Ectodermal cell (in vitro differentiated cells): ENCODE results near the gene TMC5.

Source experiments
- H3K27ac ChIP-seq: 2 replicates; pipeline ENCODE4 v1.7.0; 2013; ENCODE audit warnings: mild to moderate bottlenecking, low read depth, low read length; ENCODE audit not compliant: insufficient read depth, poor library complexity, severe bottlenecking
- H3K27me3 ChIP-seq: 2 replicates; pipeline ENCODE4 v1.7.0; 2013; ENCODE audit warnings: mild to moderate bottlenecking, low read length; ENCODE audit not compliant: insufficient read depth, control insufficient read depth, poor library complexity, severe bottlenecking
- H3K36me3 ChIP-seq: one replicate; pipeline ENCODE4 v1.7.0; 2013; ENCODE audit warnings: low read length; ENCODE audit not compliant: control insufficient read depth, insufficient read depth
- H3K4me1 ChIP-seq: one replicate; pipeline ENCODE4 v1.7.0; 2013; ENCODE audit warnings: low read length; ENCODE audit not compliant: control insufficient read depth, insufficient read depth
- H3K4me3 ChIP-seq: 2 replicates; pipeline ENCODE4 v1.7.0; 2013; ENCODE audit warnings: low read depth, low read length, control low read depth; ENCODE audit not compliant: insufficient read depth
- H3K9me3 ChIP-seq: 2 replicates; pipeline ENCODE4 v1.7.0; 2013; ENCODE audit warnings: mild to moderate bottlenecking, low read length, moderate library complexity; ENCODE audit not compliant: control insufficient read depth
- WGBS, 2 experiments: methylation state at CpG; one replicate each; pipeline ENCODE4 v1.1.7; 2013; ENCODE audit warnings: missing lambda C conversion rate in 2 of 2; 5-methylcytosine and 5-hydroxymethylcytosine counted together

TMC5 gene

GRCh38 chr16:19424478-19424877, 6.8 kb downstream of the TMC5 start:
- H3K27me3 ChIP-seq, result no peaks in the 10 kb centered on the region
- 95 to 97% methylated on average over 8 of the region's 8 CpGs for WGBS, 2 experiments
- no peaks in the 10 kb centered on the region for H3K36me3 ChIP-seq
- H3K4me1 ChIP-seq, result no peaks in the 10 kb centered on the region
- H3K4me3 ChIP-seq, result no peak overlapping the region
- H3K9me3 ChIP-seq, result no peaks in the 10 kb centered on the region
- no peak overlapping the region for H3K27ac ChIP-seq

- no peaks in the 10 kb centered on the region for H3K27me3 ChIP-seq
- H3K36me3 ChIP-seq, result no peaks in the 10 kb centered on the region
- no peak overlapping the region for H3K4me3 ChIP-seq
- no peaks in the 10 kb centered on the region for H3K4me1 ChIP-seq
- H3K27ac ChIP-seq, result no peak overlapping the region
- WGBS, 2 experiments, result 89 to 91% methylated on average over 3 of the region's 3 CpGs
- no peaks in the 10 kb centered on the region for H3K9me3 ChIP-seq
These were observed 12.7 kb downstream of the TMC5 start for GRCh38 chr16:19430345-19430744.

- no peaks in the 10 kb centered on the region for H3K27me3 ChIP-seq
- H3K36me3 ChIP-seq, result no peaks in the 10 kb centered on the region
- WGBS, 2 experiments, result 93 to 95% methylated on average over 6 of the region's 6 CpGs
- H3K4me3 ChIP-seq, result no peak overlapping the region
- no peaks in the 10 kb centered on the region for H3K4me1 ChIP-seq
- H3K9me3 ChIP-seq, result no peaks in the 10 kb centered on the region
- no peak overlapping the region for H3K27ac ChIP-seq
These were observed 14.1 kb downstream of the TMC5 start for GRCh38 chr16:19431636-19432340.

GRCh38 chr16:19432429-19432828, 14.7 kb downstream of the TMC5 start:
- Histone ChIP-seq H3K27ac (no peak overlapping the region), H3K4me3 (no peak overlapping the region), H3K4me1 (no peaks in the 10 kb centered on the region), H3K36me3 (no peaks in the 10 kb centered on the region), H3K27me3 (no peaks in the 10 kb centered on the region), H3K9me3 (no peaks in the 10 kb centered on the region)

GRCh38 chr16:19434584-19434983, 16.9 kb downstream of the TMC5 start:
- no peaks in the 10 kb centered on the region for H3K36me3 ChIP-seq
- no peaks in the 10 kb centered on the region for H3K4me1 ChIP-seq
- WGBS, 2 experiments, result 86 to 92% methylated on average over 1 of the region's 1 CpG
- no peak overlapping the region for H3K27ac ChIP-seq
- H3K4me3 ChIP-seq, result no peak overlapping the region
- no peaks in the 10 kb centered on the region for H3K27me3 ChIP-seq
- no peaks in the 10 kb centered on the region for H3K9me3 ChIP-seq

- 85 to 88% methylated on average over 1 of the region's 1 CpG for WGBS, 2 experiments
- H3K36me3 ChIP-seq, result no peaks in the 10 kb centered on the region
- no peaks in the 10 kb centered on the region for H3K9me3 ChIP-seq
- no peaks in the 10 kb centered on the region for H3K27me3 ChIP-seq
- no peak overlapping the region for H3K4me3 ChIP-seq
- no peak overlapping the region for H3K27ac ChIP-seq
- no peaks in the 10 kb centered on the region for H3K4me1 ChIP-seq
These were observed 18.9 kb downstream of the TMC5 start for GRCh38 chr16:19436540-19436939.

- Histone ChIP-seq H3K36me3 (no peaks in the 10 kb centered on the region), H3K27ac (no peak overlapping the region), H3K4me1 (no peaks in the 10 kb centered on the region), H3K27me3 (no peaks in the 10 kb centered on the region), H3K9me3 (no peaks in the 10 kb centered on the region), H3K4me3 (no peak overlapping the region)
- WGBS, 2 experiments, result 89 to 93% methylated on average over 4 of the region's 4 CpGs
These were observed 19.6 kb downstream of the TMC5 start for GRCh38 chr16:19437280-19437679.

GRCh38 chr16:19438739-19439138, 21.1 kb downstream of the TMC5 start:
- H3K4me3 ChIP-seq, result no peak overlapping the region
- H3K36me3 ChIP-seq, result no peaks in the 10 kb centered on the region
- no peaks in the 10 kb centered on the region for H3K9me3 ChIP-seq
- H3K27ac ChIP-seq, result no peak overlapping the region
- H3K27me3 ChIP-seq, result no peaks in the 10 kb centered on the region
- no peaks in the 10 kb centered on the region for H3K4me1 ChIP-seq
- WGBS, 2 experiments, result 88 to 100% methylated on average over 1 of the region's 1 CpG

- Histone ChIP-seq H3K4me1 (no peaks in the 10 kb centered on the region), H3K9me3 (no peaks in the 10 kb centered on the region), H3K27ac (no peak overlapping the region), H3K36me3 (no peaks in the 10 kb centered on the region), H3K27me3 (no peaks in the 10 kb centered on the region), H3K4me3 (no peak overlapping the region)
- WGBS, 2 experiments, result 96 to 98% methylated on average over 4 of the region's 4 CpGs
These were observed 21.8 kb downstream of the TMC5 start for GRCh38 chr16:19439483-19439882.

- Histone ChIP-seq H3K27ac (no peak overlapping the region), H3K36me3 (no peaks in the 10 kb centered on the region), H3K27me3 (no peaks in the 10 kb centered on the region), H3K4me3 (no peak overlapping the region), H3K4me1 (no peaks in the 10 kb centered on the region), H3K9me3 (no peaks in the 10 kb centered on the region)
- WGBS, 2 experiments, result 85 to 86% methylated on average over 1 of the region's 1 CpG
These were observed 26.0 kb downstream of the TMC5 start for GRCh38 chr16:19443659-19444058.
